HG02973 (cell line): ENCODE results near the gene KIF26A.
"Not testable (repeated sequence)": the region's sequence is repeated elsewhere in the genome, so short reads cannot be mapped to it uniquely, and the experiment has no call there.

Experiments used
- ATAC-seq: cut with Tn5 transposase; IDR thresholded peaks from one replicate; pipeline ENCODE4 v1.9.1; 2021; ENCODE audit warnings: moderate library complexity; ENCODE audit not compliant: unreplicated experiment

KIF26A gene

GRCh38 chr14:104205781-104206180 lies 67.4 kb downstream of the KIF26A start:
- ATAC-seq: no peak

- ATAC-seq: no peak
Measured at GRCh38 chr14:104206281-104206904, 68.0 kb downstream of the KIF26A start.

- ATAC-seq: no peak
Measured at GRCh38 chr14:104207142-104208014, 69.0 kb downstream of the KIF26A start.

GRCh38 chr14:104208015-104208295 lies 69.6 kb downstream of the KIF26A start:
- ATAC-seq: not testable (repeated sequence)

- not testable (repeated sequence) for ATAC-seq
Measured at GRCh38 chr14:104208331-104208730, 69.9 kb downstream of the KIF26A start.

GRCh38 chr14:104209071-104209470 lies 70.7 kb downstream of the KIF26A start:
- ATAC-seq: not testable (repeated sequence)

DNA sequence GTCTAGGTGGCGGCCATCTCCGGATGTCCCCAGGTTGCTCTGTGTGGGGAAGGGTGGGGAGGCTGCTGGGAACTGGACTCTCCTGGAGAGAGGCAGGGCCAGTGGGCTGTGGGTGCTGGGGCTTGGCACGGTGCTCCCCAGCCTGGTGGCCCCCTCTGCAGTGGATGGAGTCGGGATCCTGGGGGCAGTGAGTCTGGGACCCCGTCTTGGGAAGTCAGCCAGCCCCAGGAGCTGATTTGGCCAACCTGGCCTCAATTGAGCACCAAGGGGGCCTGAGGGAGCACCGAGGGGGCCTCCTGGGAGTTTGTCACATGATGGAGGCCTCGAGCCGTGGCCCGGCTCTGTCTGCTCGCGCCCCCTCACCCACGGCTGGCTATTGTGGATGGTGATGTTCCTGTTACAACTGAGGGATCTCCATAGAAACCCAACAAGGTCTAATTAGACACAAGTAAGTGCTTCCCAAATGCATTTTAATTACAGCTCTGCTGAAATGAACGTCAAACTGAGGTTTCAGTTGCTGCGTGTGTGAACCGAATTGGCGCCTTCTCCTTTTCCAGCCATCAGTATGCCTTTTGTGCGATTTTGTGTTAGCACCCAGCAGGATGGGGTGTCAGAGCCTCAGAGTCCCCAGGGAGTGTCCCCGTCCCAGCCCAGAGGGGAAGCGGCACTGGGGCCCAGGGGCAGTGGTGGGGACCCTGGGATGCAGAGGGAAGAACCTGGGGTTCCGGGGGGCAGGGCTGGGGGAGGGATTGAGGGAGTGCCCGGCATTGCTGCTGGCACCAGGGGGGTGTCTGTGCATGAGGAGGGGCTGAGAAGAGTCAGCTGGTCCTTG lies 71.8 kb downstream of the KIF26A start:
- no peak for ATAC-seq

GRCh38 chr14:104210817-104211195 lies 72.4 kb downstream of the KIF26A start:
- ATAC-seq: no peak

- no peak for ATAC-seq
Measured at GRCh38 chr14:104211215-104211614, 72.8 kb downstream of the KIF26A start.

- ATAC-seq: no peak
Measured at GRCh38 chr14:104211741-104212140, 73.4 kb downstream of the KIF26A start.

DNA sequence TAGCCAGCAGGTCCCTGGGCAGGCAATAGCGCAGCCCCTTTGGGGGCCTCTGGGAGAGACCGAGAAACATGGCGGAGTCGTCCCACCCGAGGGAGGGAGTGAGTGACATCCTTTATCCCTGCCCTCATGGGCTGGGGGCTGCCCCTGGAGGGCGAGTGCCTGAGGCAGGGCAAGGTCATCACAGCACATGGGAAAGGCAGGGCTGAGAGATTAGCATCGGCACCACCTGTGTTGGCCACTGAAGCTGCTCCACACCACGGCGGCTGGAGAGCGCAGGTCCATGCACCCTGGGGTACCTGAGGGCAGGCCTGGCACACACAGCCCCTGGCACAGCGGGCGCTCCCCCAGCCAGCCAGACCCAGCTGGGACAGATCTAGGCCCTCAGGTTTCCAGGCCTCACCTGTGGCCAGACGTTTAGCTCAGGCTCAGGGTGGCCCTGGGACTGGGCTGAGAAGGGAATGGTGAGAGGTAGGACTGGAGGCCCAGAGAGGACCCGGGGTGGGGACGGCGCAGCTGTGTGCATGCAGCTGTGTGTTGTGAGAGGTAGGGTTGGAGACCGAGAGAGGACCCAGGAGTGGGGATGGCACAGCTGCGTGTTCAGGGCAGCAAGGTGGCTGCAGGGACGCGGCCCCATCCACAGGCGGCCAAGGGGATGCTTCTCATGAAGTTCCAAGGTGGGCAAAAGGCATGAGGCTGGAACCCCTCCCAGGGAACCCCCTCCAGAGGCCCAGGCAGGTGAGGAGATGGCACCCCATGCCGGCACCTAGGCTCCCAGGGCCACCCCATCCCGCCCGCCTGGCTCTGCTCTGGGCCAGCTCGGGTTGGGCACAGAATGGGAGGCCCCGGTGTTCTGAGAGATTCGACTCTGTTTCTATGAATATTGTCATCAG lies 74.1 kb downstream of the KIF26A start:
- ATAC-seq: no peak

DNA sequence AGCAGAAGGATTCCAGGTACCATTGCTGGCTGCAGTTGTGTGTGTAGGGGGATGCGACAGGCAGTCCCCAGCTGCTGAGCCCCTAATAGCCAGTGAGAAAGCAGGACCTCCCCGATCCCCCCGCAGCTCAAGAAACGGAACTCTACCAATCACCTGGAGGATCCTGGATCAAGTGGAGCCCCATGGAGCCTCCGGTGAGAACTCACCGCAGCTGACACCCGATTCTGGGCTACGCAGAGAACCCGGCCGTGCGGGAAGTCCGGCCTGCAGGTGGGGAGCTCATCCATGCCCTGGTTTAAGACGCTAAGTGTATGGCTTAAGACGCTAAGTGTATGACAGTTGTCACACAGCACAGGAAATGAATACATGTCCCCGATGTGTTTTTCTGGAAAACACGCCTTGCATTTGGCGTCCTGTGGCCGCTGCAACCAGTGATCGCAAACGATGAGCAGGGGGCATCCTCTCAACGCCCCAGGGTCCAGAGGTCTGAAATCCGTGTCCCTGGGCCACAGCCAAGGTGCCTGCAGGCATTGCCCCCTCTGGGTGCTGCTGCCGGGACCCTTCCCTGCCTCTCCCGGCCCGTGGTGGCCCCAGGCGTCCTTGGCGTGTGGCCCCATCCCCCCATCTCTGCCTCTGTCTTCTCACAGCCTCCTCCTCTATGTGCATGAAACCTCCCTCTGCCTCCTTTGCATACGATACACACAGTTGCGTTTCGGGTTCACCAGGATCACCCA lies 75.1 kb downstream of the KIF26A start:
- ATAC-seq: no peak

DNA sequence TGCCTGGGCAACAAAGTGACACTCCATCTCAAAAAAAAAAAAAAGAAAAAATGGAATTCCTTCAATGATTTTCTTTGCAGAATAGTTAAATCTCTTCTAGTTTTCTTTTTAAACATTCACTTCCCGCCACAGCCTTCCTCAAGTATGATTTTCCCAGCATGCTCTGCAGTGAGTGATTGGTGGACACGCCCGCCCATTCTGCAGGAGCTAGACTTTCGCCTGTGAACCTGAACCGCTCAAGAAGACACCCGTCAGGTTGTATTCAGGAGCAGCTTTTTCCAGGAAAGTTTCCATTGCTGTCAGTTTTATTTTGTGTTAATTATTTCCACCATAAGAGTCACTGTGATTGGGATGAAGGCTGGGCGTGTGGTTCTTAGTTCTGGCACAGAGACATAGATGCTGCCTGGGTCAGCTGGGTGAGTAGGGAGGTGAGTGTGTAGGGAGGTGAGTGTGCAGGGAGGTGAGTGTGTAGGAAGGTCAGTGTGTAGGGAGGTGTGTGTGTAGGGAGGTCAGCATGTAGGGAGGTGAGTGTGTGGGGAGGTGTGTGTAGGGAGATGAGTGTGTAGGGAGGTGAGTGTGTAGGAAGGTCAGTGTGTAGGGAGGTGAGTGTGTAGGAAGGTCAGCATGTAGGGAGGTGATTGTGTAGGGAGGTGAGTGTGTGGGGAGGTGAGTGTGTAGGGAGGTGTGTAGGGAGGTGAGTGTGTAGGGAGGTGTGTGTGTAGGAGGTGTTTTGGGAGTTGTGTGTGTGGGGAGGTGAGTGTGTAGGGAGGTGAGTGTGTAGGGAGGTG lies 76.2 kb downstream of the KIF26A start:
- no peak for ATAC-seq

GRCh38 chr14:104215706-104216334 lies 77.4 kb downstream of the KIF26A start:
- ATAC-seq: no peak

GRCh38 chr14:104216457-104216856 lies 78.1 kb downstream of the KIF26A start:
- ATAC-seq: no peak

DNA sequence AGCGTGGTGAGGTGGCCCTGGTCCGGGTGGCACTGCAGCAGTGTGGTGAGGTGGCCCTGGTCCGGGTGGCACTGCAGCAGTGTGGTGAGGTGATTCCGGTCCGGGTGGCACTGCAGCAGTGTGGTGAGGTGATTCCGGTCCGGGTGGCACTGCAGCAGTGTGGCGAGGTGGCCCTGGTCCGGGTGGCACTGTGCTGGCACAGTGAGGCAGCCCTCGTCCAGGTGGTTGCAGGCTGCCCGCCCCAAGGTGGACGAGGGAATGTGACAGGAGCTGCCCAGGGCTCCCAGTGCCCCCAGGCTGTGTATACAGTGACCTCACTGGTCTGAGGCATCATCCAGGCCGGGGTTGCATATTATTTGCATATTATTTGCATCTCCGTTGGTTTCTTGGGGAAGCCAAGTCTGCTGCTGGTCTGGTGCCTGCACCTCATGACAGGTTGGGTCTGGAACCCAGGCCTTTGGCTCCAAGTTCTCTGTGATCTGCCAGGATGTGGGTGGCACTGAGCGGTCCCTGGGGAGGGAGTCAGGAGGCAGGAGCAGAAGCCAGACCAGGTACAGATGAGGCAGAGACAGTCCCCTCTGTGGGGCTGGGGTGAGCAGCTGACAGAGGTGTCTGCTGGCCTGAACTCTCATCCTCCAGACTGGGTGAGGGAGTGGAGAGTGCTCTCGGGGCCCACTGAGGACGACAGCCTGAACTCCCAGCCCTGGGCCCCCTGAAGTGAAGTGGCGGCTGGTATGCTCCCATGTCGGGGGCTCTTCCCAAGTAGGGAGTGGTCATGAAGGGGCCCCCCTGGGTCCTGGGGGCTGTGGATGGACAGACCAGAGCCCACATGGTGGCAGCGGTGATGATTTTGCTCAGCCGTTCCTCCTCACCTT lies 79.3 kb downstream of the KIF26A start:
- no peak for ATAC-seq

DNA sequence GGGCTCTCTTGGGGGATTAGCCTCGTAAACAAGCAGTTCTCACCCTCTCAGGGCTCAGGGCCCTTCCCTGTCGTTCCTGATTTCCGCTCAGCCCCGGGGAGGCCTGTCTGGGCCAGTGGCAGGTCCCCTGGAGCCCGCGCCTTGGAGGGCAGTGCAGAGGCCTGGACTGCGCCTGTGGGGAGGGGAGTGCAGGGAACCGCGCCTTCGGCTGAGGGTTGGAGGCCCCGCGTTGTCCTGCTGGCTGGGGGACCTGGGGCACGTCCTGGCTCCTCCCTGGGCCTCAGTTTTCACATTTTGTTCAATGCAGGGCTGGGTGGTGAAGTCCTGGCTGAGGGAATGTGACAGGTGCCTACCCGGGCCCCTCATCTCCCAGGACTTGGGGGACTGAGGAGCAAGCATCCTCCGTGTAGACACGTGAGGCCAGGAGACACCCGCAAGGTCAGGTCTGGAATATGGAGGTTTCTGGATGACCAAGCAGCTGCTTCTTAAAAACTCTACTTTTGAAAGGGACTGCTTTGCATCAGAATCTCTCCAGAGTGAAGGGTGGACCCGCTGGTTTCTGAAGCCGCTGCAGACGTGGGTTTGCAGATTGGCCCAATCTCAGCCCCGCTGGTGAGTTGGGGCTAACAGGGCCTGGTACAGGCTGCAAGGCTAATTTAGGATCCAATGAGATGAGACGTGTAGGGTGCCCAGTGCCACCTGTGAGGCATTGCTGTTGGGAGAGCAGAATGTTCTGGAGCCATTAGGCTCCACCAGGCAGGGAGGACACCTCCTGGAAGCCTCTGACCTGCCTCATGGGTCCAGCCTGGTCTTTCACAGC lies 80.2 kb downstream of the KIF26A start:
- ATAC-seq: no peak
